Activated CD8-positive, alpha-beta memory T cell treated with anti-CD3 and anti-CD28 coated beads, Interleukin-2, amount 50 U/mL, for 24 hours (primary cell): ENCODE data around the gene TK2.
"Not testable (repeated sequence)": the region's sequence is repeated elsewhere in the genome, so short reads cannot be mapped to it uniquely, and the experiment has no call there.

Experiments used
- DNase-seq: peaks from one replicate; pipeline ENCODE4 v3.0.0-alpha.2; 2020; ENCODE audit errors: extremely low read depth

The TK2 gene

GRCh38 chr16:66469291-66469946, 80.5 kb downstream of the TK2 start:
- no peak for DNase-seq

GRCh38 chr16:66468321-66468965, 81.5 kb downstream of the TK2 start:
- DNase-seq = no peak

GRCh38 chr16:66467611-66468010, 82.3 kb downstream of the TK2 start:
- DNase-seq = no peak

GRCh38 chr16:66466636-66467035, 83.3 kb downstream of the TK2 start:
- DNase-seq = not testable (repeated sequence)

GRCh38 chr16:66465946-66466345, 84.0 kb downstream of the TK2 start:
- DNase-seq = not testable (repeated sequence)

- no peak for DNase-seq
Measured at GRCh38 chr16:66462912-66463311, 87.0 kb downstream of the TK2 start.

- DNase-seq = no peak
Measured at GRCh38 chr16:66460703-66461102, 89.2 kb downstream of the TK2 start.

- DNase-seq = no peak
Measured at GRCh38 chr16:66459878-66460277, 90.0 kb downstream of the TK2 start.

GRCh38 chr16:66458853-66459252, 91.1 kb downstream of the TK2 start:
- DNase-seq = no peak

GRCh38 chr16:66458292-66458691, 91.6 kb downstream of the TK2 start:
- no peak for DNase-seq
